Subcutaneous adipose tissue (tissue), 4 donors: ENCODE results near the gene NRSN2. TPM values are rescaled to one million over a fixed set of nuclear protein-coding genes. Genes with fewer than 3 reads are reported as not detected.

Experiments used
- total RNA-seq, 4 donors: library from RNA; depleted of rRNA; stranded (reverse); fragments of >200 nt; gene quantifications; one replicate each; pipeline ENCODE4 v1.1.0, GENCODE V29; 2016
- TF ChIP-seq, protein P1 (sequence below): fragments of 450-650 bp; IDR thresholded peaks from one replicate; pipeline ENCODE4 v1.5.1; 2016; ENCODE audit warnings: low read depth, mild to moderate bottlenecking, control low read depth, antibody characterized with exemption, moderate library complexity

The NRSN2 gene
- total RNA-seq, 4 donors from 2014 or later: 5.2 to 9.4 (median 7.6) TPM

DNA sequence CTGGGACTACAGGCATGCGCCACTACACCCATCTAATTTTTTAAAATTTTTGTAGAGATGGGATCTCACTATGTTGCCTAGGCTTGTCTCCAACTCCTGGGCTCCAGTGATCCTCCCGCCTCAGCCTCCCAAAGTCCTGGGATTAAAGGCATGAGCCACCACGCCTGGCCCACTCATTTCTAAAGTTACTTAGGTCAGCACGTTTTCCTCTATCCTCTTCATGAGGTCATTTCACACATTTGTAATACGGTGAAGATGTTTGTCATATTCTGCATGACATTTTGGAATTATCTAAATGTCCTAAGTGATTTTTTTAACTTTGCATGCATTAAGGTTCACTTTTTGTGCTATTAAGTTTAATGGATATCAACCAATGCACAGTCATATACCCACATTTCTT, 33.5 kb upstream of the NRSN2 start:
- TF ChIP-seq, protein P1, sequence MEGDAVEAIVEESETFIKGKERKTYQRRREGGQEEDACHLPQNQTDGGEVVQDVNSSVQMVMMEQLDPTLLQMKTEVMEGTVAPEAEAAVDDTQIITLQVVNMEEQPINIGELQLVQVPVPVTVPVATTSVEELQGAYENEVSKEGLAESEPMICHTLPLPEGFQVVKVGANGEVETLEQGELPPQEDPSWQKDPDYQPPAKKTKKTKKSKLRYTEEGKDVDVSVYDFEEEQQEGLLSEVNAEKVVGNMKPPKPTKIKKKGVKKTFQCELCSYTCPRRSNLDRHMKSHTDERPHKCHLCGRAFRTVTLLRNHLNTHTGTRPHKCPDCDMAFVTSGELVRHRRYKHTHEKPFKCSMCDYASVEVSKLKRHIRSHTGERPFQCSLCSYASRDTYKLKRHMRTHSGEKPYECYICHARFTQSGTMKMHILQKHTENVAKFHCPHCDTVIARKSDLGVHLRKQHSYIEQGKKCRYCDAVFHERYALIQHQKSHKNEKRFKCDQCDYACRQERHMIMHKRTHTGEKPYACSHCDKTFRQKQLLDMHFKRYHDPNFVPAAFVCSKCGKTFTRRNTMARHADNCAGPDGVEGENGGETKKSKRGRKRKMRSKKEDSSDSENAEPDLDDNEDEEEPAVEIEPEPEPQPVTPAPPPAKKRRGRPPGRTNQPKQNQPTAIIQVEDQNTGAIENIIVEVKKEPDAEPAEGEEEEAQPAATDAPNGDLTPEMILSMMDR: no peak

DNA sequence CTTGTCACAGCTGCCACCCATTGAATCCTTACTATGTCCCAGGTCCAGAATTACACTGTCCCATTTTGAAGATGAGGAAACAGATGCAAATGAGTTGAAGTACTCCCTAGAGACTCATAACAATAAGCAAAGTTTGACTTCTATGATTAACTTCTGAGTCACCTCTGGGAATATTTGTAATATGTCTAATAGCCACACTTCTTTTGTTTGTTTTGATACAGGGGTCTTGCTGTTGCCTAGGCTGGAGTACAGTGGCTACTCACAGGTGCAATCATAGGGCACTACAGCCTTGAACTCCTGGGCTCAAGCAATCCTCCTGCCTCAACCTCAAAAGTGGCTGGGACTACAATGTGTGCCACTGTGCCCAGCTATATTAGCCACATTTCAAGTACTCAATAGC, 33.0 kb upstream of the NRSN2 start:
- TF ChIP-seq, protein P1: no peak

GRCh38 chr20:316316-317068, 30.4 kb upstream of the NRSN2 start:
- TF ChIP-seq, protein P1: no peak

DNA sequence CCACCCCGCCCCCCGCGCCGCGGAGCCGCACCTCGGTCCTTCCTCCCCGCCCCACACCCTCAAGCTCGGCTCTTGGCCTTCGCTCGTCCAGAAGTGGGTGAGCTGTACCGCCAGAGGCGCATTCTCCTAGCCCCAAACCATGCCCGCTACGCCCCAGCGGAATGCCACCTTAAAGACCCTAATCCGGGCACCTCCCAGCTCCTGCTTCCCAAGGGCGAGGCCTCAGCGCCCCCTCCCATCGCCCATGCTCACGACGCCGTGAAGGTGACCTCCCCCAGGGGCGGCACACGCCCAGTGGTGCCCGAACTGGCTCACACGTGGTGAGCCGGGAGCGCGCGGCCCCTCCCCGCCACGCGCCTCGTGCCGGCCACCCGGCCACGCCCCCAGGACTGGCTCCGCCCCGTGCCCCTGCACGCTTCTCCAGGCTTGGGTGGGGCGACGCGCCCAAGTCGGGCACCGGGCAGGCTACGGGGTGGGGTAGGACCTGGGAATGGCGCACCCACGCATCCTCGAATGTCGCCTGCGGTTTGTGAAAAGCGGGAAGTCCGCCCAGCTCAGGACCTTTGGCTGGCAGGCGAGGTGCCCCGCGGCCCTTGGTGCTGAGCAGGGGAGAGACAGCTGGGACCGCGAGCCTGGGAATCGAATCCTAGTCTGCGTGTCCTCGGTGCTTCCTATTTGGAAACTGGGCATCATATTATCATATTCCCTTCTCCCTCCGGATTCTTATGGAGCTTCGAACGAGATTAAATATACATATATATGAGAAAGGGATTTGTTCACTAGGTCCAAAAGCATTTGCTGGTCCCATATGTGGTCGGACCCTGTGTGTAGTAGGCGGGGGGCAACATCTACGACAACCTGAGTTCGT, 22.5 kb upstream of the NRSN2 start:
- TF ChIP-seq, protein P1: no peak

GRCh38 chr20:325045-325888, 21.6 kb upstream of the NRSN2 start, which contains the start of gene SOX12:
Gene SOX12 (plus strand): TSS chr20:325552. CDS start chr20:325925, 373 bp downstream.
- TF ChIP-seq, protein P1: no peak

DNA sequence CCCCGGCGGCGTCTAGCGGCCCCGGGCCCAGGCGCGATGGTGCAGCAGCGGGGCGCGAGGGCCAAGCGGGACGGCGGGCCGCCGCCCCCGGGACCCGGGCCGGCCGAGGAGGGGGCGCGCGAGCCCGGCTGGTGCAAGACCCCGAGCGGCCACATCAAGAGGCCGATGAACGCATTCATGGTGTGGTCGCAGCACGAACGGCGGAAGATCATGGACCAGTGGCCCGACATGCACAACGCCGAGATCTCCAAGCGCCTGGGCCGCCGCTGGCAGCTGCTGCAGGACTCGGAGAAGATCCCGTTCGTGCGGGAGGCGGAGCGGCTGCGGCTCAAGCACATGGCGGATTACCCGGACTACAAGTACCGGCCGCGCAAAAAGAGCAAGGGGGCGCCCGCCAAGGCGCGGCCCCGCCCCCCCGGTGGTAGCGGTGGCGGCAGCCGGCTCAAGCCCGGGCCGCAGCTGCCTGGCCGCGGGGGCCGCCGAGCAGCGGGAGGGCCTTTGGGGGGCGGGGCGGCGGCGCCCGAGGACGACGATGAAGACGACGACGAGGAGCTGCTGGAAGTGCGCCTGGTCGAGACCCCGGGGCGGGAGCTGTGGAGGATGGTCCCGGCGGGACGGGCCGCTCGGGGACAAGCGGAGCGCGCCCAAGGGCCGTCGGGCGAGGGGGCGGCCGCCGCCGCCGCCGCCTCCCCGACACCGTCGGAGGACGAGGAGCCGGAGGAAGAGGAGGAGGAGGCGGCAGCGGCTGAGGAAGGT, 20.8 kb upstream of the NRSN2 start:
- TF ChIP-seq, protein P1: no peak
